ENCODE results near the gene SGMS1.

Gene SGMS1

DNA sequence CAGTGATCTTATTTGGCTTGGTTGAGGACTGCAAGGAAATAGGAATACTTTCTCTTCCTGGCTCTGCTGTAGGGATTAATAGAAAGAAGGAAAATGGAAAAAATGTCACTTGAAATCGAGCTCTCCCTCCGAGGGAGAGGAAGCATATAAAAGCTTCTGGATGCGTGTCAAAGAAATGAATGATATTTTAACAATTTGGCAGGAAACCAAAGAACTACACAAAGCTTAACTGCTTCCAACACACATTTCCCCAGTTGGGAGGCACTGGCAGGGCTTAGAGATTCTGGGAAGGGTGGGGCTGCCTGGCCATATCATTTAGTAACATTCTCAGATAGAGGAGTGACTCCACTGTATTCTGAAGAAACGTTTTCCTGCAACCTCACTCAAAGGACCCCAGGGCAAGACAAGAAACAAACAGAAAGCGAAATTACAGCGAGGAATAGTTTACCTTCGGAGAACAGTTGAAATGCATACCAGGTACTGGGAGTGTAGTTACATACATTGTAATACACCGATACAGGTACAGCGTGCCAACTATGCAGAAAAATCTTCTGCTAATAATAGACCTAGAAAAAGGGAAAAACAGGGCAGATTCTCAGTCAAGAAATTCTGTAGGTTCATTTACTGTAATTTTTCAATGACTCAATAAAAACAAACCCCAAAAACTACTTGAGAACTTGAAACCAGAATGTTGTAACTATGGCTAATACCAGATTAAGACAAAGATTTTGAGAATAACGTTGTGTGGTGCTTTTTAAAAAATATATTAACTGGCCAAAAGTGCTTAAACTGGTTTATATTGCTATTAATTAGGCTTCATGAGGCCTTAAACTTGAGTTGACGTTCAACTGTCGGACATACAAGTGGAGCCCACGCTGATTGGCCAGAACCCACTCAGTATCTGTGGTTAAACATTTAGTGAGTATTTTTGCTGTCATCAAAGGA, 296.7 kb downstream of the SGMS1 start:
- no peak for DNase-seq (ENCODE audit: low spot score)
- TF ChIP-seq CTCF (IDR thresholded peaks at IDR 0.05; ENCODE audit: extremely low read depth, missing control alignments): no peak

DNA sequence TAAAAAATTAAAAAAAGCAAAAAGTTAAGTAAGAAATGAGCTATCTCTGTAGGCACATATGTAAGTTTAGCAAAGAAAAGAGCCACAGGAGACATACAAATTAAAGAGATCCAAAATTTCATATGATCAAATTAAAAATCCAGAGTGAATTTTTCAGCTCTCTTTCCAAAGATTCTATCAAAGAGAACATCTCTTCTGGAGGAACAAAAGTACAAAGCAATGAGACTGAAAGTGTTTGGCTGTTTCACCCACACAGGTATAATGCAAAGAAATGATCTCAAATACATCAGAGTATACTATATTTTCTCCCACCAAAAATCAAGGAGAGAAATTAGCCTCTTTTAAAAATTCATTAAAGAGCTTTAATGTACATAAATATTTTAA, 297.6 kb downstream of the SGMS1 start:
- TF ChIP-seq CTCF (IDR thresholded peaks at IDR 0.05; ENCODE audit: extremely low read depth, missing control alignments): no peak
- no peak for DNase-seq (ENCODE audit: low spot score)

DNA sequence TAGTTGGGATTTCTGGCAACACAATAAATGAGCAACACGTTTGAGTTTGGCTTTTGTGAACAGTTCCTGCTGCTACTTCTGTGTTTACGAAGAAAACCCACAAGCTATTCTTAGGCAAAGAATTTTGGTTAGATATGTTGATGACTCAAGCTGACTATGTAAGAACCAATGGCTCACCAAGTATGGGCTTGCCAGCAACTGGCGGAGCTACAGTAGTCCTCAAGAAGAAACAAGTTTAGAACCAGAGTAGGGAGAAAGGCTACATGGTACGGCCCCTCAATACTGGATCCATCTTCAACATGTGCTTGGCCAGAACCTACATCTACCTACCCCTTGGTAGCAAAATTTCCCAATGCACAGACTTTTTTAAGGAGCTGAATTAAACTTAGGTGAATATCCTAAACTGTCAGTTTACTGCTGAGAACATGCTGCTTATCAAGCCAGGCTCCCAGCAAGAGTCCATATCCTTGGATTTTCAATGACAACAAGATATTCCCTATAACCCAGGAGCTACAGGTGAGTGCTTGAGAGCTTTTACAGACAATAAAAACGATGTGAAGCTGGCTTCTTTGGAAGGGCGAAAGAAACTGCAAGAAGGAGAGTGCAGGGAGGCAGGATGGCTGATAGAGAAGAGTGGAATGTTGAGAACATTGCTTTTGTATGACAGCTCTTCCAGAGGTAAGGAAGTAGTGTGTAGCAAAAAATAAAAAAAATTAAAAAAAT, 298.1 kb downstream of the SGMS1 start:
- TF ChIP-seq CTCF (IDR thresholded peaks at IDR 0.05; ENCODE audit: extremely low read depth, missing control alignments): no peak
- DNase-seq (ENCODE audit: low spot score): peak; percentile 52

- DNase-seq (ENCODE audit: low spot score): no peak
- no peak for TF ChIP-seq CTCF (IDR thresholded peaks at IDR 0.05; ENCODE audit: extremely low read depth, missing control alignments)
These were observed 298.9 kb downstream of the SGMS1 start for GRCh38 chr10:50324680-50325393.

DNA sequence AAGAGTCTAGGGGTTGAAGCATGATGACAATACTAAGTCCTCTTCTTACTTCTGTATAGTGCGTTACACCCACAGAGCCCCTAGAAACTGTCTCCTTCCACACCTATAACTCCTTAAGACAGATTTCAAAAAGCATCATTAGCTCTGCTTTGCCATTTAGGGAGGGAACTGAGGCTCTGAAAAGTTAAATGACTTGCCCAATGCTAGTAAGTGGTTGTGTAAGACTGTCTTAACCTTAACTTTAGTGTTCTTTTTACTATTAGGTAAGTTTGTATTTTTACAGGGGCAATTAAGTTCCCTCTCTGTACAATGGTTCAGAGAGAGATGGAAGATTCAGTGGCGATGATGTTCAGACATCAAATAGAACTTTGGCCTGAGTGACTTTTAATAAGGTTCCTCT, 299.7 kb downstream of the SGMS1 start:
- no peak for DNase-seq (ENCODE audit: low spot score)
- TF ChIP-seq CTCF (IDR thresholded peaks at IDR 0.05; ENCODE audit: extremely low read depth, missing control alignments): no peak

DNA sequence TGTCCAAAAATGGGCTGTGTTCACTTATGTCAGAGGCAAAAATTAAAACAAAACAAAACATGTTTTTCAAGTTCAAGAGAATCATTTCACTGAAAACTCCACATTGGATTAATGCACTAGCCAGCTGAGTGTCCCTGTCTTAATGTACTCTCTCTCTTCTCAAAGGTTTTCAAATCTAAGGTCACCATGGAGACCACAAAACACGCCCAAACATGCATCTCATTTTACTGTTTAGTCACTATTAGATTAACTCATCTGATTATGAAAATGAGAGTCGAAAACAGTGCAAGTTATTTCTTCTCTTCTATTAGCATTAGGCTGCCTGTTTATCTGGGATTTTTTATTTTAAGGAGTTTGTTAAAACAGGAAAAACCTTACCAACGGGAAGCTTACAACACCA, 301.7 kb downstream of the SGMS1 start:
- DNase-seq (ENCODE audit: low spot score): peak; percentile 21
- TF ChIP-seq CTCF (IDR thresholded peaks at IDR 0.05; ENCODE audit: extremely low read depth, missing control alignments): no peak

Data from GM20000 (cell line).